ENCODE data around the gene CABCOCO1.
"Not testable (repeated sequence)": the region's sequence is repeated elsewhere in the genome, so short reads cannot be mapped to it uniquely, and the experiment has no call there.

- not testable (repeated sequence) for TF ChIP-seq POLR2A, CTCF (IDR thresholded peaks at IDR 0.05)
These were observed 49.4 kb downstream of the CABCOCO1 start for GRCh38 chr10:61712105-61712504.

All from body of pancreas (tissue), 4 donors.